ENCODE measurements around the gene GBE1.

Gene GBE1

DNA sequence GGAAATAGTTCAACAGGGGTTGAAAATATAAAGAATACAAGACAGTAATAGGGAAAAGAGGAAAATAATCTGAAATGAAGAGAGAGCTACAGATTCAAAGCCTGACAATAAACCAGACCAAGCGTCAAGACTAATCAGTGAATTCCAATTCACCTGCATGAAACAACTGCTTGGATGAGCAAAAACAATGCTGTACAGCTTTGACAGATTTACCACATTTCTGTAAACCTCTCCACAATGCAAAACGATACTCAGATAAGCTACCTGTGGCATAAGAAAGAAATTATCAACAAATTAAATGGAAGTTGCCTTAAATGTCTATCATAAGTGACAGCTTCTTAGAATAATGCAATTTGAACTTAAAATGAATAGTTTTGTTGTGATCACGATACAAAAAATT is 65.4 kb downstream of the GBE1 start:
- DNase-seq: no peak

GRCh38 chr3:81695302-81695701 is 66.1 kb downstream of the GBE1 start:
- DNase-seq: no peak

- no peak for DNase-seq
Measured at GRCh38 chr3:81694662-81695061, 66.8 kb downstream of the GBE1 start.

DNA sequence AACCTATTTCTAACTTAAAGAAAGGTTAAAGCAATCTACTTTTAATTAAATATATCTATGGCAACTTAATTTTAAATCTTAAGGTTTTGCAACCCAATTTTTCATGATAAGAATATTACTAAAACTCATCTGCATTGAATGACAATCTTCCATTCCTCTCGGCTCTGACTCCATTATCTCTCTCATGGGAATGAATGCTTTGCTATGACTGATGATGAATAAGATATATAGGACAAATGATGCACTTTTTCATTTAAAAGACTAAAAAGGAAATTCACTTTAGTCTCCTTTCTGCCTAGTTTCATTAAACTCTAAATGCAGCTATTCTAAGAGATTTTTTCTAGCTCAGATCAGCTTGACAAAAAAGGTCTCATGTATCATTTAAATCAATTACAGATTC is 68.7 kb downstream of the GBE1 start:
- no peak for DNase-seq

GRCh38 chr3:81689617-81690016 is 71.8 kb downstream of the GBE1 start:
- DNase-seq: no peak

DNA sequence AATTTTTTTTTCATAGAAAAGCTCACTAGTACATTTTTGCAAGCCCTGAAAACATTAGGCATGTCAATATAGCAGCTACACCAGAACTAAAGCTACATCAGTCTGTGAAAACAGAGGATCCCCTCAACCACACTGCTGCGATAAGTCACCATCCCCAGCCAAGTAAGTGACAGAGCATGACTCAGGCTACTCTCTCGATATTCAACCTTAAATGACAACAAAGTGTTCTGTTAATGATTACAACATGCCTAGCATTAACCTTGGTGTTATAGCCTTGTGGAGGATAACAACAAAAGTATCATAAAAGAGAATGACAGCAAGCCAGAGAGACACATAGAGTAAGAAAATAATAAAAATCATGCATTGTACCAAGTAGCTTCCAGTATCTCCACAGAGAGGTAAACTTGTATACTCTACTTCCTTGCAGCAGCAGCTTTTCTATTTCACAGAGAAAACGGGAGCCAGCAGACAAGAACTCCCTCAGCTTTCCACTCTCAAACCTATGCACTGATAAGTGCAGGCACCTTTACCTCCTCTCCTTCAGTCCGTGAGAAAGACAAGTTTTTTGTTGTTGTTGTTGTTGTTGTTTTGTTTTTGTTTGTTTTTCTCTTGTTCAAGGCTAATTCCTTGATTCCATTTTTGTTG is 76.6 kb downstream of the GBE1 start:
- no peak for DNase-seq

DNA sequence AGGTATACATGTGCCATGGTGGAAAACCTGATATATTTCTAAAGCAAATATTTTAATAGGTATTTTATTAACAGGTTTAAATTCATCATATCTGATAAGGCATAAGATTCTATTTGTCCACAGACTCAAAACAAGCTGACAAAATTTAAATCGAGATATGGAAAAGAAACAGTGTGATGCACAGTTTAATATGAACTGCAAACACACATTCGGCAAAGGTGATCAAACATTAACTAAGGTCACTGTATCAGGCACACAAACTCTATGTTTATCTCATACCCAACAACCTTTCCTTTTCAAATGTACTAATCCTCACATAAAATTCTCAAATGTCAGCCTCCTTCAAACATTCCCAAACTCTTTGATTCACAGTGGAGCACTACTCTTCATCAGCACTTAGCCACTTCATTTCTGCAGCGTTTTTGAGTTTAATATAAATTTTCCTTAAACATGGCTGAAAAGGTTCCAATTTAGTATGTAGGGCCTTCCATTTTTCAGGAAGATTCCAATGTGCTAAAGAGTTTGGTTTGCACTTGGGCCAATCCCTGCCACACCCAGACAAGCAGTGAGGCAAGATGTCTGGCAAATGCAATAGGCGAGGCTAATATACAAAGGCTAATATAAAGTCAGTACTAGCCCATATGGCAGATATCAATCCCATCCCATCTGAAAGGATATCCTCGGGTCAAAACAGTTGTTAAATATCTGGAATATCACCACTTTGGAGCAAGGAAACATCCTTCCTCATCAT is 84.6 kb downstream of the GBE1 start:
- no peak for DNase-seq

- no peak for DNase-seq
Measured at GRCh38 chr3:81674690-81675089, 86.8 kb downstream of the GBE1 start.

GRCh38 chr3:81668283-81668682 is 93.2 kb downstream of the GBE1 start:
- DNase-seq: no peak

GRCh38 chr3:81666502-81667121 is 94.8 kb downstream of the GBE1 start:
- no peak for DNase-seq

DNA sequence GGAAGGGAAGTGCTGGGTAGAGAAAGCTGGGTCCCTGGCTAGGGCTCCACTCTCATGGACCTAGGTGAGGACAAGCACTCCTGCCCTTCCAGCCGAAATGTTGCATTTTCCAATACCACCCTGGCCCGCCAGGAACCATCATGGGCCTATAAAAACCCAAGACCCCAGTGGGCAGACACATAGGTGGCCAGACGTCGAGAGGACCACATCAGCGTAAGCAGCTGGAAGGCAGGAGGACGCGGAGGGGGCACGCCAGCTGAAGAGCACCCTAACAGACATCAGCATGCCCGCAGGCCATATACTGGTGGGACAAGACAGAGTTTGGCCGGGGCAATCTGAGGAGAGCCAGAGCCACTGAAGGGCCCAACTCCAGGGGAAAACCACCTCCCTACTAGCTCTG is 98.3 kb downstream of the GBE1 start:
- DNase-seq: no peak

DNA sequence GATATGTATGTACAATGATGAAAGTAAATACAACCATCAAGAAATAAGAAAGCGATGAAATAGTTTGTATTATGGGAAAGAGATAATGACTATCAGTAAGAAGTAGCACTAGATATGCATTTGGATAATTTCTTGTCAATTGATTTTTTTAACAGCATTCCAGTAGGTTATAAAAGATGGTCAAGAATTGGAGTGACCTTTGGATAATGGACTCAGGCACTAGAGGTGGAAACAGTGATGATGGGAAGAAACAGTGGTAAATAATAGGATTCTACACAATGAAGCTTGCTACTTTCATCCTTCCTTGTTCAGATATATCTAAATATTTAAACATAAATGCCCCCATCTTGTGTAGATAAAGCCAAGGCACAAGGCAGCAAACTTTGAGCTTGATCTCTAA is 101.4 kb downstream of the GBE1 start:
- DNase-seq: no peak

DNA sequence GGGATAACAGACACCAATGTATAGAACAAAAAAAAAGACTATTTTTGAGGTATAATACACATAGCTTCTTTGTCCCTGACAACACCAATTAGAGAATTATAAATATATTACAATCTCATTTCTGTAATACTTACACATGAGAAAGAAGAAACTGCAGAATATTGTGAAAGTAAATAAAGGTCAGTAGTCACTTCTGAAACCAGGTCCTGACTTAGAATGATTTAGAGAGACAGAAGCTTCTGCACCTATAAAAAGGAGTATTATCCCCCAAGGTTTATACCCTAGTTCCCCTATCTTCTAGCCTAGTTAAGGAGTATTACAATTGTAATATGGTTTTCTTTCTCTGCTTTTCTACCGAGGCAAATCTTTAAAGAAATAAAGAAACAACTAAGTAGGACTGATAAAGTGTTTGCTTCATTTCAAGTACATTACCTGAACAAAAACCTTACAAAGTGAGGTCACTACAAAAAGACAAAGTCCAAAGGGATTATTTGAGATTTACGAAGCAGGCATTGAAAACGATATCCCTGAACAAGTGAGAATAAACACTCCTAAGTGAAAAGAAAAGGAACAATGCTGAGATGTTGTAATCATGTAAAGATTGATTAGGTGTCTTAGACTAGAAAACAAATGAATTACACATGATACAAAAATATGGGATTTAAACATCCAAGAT is 103.0 kb downstream of the GBE1 start:
- DNase-seq: no peak

DNA sequence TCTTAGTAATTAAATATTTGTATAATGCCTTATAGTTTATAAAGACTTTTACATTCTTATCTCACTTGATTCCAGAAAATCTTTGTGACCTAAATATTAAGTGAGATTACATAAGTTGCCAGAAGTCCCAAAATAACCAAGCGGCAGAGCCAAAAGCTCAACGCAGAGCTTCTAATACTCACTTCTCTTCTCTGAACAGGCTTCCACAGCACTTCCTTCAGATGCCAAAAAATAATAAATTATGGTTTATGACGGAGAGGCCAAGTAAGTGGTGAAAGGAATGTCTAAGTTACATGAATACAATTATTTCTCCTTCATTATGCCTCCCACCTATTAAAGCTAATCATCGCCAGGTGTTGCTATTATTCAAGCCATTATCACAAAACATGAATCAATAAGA is 110.3 kb downstream of the GBE1 start:
- DNase-seq: no peak

DNA sequence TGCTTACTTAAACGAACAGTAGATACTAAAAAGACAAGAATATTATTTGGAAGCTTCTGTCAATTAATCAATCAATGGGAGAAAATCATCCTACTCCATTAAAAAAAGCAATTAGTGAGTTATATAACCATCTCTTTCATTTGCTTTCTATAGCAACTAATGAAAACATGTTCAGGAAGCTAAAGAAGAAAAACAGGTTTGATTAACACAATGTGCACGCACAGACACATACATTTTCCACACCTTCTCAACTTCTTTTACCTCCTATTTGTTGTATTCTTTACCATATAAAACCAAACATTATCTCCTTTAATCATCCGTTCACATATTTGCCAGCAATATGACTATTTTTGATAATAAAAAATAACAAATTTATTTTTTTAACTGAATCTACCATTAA is 111.3 kb downstream of the GBE1 start:
- no peak for DNase-seq

DNA sequence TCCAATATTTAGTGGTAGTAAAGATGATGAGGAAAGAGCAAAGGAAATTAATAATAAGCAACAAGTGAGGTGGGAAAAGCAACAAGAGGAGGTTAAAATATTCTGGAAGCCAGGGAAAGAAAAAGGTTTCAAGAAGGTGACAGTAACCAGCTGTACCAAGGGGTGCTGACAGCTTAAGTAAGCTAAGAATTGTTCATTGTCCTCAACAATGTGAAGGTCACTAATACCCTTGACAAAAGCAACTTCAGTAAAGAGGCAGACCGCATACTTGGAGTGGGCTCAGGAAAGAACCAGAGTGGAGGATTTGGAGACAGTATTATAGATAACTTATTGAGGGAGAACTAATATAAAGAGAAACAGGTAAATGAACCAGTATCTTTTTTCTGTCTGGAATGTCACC is 116.2 kb downstream of the GBE1 start:
- DNase-seq: no peak

- no peak for DNase-seq
Measured at GRCh38 chr3:81643721-81644120, 117.7 kb downstream of the GBE1 start.

GRCh38 chr3:81638480-81638879 is 123.0 kb downstream of the GBE1 start:
- DNase-seq: no peak

- no peak for DNase-seq
Measured at GRCh38 chr3:81632659-81633058, 128.8 kb downstream of the GBE1 start.

- no peak for DNase-seq
Measured at GRCh38 chr3:81624756-81625155, 136.7 kb downstream of the GBE1 start.

DNA sequence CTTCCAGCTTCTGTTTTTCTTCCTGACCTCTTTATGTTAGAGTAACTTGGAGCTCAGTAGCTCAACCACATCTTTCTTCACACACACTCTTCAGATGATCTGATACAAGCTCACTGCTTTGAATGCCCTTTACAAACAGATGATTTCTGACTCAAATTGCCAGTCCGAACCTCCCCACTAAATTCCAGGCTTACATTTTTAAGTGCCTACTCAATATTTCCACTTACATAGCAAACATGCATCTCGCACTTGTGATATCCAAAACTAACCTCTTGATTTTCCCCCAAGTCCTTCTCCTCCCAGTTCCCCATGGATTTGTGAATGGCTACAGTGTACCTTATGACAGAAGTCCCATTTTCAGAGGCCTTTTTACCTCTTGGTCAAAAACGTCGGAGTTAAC is 139.1 kb downstream of the GBE1 start:
- DNase-seq: no peak

GRCh38 chr3:81621277-81621676 is 140.2 kb downstream of the GBE1 start:
- no peak for DNase-seq

DNA sequence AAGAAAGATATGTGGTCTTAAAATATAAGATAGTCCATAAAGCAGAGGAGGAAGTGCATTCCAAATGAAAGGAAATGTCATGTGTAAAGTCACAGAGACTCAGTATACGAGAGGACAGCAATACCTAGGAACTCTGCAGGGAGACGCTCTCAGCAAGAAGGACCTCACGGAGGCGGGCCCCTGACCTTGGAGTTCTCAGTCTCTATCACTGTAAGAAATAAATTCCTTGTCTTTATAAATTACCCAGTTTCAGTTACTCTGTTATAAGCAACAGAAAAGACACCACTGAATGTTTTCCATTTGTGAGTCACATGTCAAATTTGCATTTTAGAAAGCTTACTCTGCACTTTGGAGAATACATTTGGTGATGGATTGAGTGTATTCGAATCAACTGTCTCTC is 140.6 kb downstream of the GBE1 start:
- DNase-seq: no peak

- DNase-seq: no peak
Measured at GRCh38 chr3:81612768-81613167, 148.7 kb downstream of the GBE1 start.

All from NCI-H1417 treated with DMSO at 0.1 percent for 48 hours (cell line).